Type B pancreatic cell (in vitro differentiated cells): ENCODE data around the gene GPHB5. TPM values are rescaled to one million over a fixed set of nuclear protein-coding genes. Genes with fewer than 3 reads are reported as not detected.

Experiments
- DNase-seq: peaks from one replicate; pipeline ENCODE4 v3.0.0; 2021; ENCODE audit warnings: mixed read lengths; ENCODE audit not compliant: unreplicated experiment; ENCODE audit errors: extremely low spot score
- H3K27ac Mint-ChIP-seq: 2 replicates; pipeline ENCODE4 v1.8.0; 2021; ENCODE audit warnings: mild to moderate bottlenecking, mixed read lengths
- H3K27me3 Mint-ChIP-seq: 2 replicates; pipeline ENCODE4 v1.8.0; 2021; ENCODE audit warnings: mixed read lengths
- H3K36me3 Mint-ChIP-seq: 2 replicates; pipeline ENCODE4 v1.8.0; 2021; ENCODE audit warnings: mixed read lengths
- H3K4me1 Mint-ChIP-seq: one replicate; pipeline ENCODE4 v1.8.0; 2021; ENCODE audit warnings: mixed read lengths; ENCODE audit not compliant: unreplicated experiment
- H3K4me3 Mint-ChIP-seq: 2 replicates; pipeline ENCODE4 v1.8.0; 2021; ENCODE audit warnings: mild to moderate bottlenecking, mixed read lengths
- H3K9me3 Mint-ChIP-seq: 2 replicates; pipeline ENCODE4 v1.8.0; 2021; ENCODE audit warnings: mixed read lengths
- CTCF ChIP-seq: fragments of 200-600 bp; sonication (generic); conservative IDR thresholded peaks from 2 replicates; pipeline ENCODE4 v1.5.0; 2021; ENCODE audit warnings: antibody characterized with exemption, mild to moderate bottlenecking
- long read RNA-seq: library from polyadenylated mRNA; unstranded; transcript quantifications from one replicate; pipeline ENCODE4 v2.0.0, GENCODE V29; 2020
- total RNA-seq: library from RNA; stranded (reverse); gene quantifications from 2 replicates; pipeline ENCODE4 v1.2.1, GENCODE V29; 2021; ENCODE audit warnings: low replicate concordance

Gene GPHB5
- total RNA-seq: not detected in 2 replicates
- long read RNA-seq: 0 reads

GRCh38 chr14:63318835-63319234 lies at the start of gene GPHB5:
GPHB5 (minus strand) TSS chr14:63318935; CDS start chr14:63317849, 1,086 bp downstream.
- no peaks in the 10 kb centered on the region for H3K9me3 Mint-ChIP-seq
- no peak within 1 kb of the TSS for H3K27ac Mint-ChIP-seq
- no peak for TF ChIP-seq CTCF
- H3K4me3 Mint-ChIP-seq: no peak within 1 kb of the TSS
- H3K27me3 Mint-ChIP-seq: no peaks in the 10 kb centered on the region
- no peaks in the 10 kb centered on the region for H3K4me1 Mint-ChIP-seq
- no peaks in the 10 kb centered on the region for H3K36me3 Mint-ChIP-seq
- DNase-seq: no peak

GRCh38 chr14:63367742-63368364 lies 49.1 kb upstream of the GPHB5 start:
- no peak overlapping the region for H3K4me3 Mint-ChIP-seq
- peaks cover 13% of the 10 kb centered on the region for H3K9me3 Mint-ChIP-seq
- no peak overlapping the region for H3K27ac Mint-ChIP-seq
- H3K4me1 Mint-ChIP-seq: no peaks in the 10 kb centered on the region
- no peaks in the 10 kb centered on the region for H3K27me3 Mint-ChIP-seq
- peak; percentile 19 for TF ChIP-seq CTCF
- no peak for DNase-seq
- peaks cover 30% of the 10 kb centered on the region for H3K36me3 Mint-ChIP-seq

GRCh38 chr14:63362389-63362819 lies 43.7 kb upstream of the GPHB5 start:
- H3K9me3 Mint-ChIP-seq: peaks cover 18% of the 10 kb centered on the region

GRCh38 chr14:63361790-63362189 lies 43.1 kb upstream of the GPHB5 start:
- TF ChIP-seq CTCF: no peak
- H3K4me1 Mint-ChIP-seq: peaks cover 6% of the 10 kb centered on the region
- DNase-seq: no peak
- H3K36me3 Mint-ChIP-seq: peaks cover 7% of the 10 kb centered on the region
- peaks cover 18% of the 10 kb centered on the region for H3K9me3 Mint-ChIP-seq
- H3K27me3 Mint-ChIP-seq: no peaks in the 10 kb centered on the region
- H3K27ac Mint-ChIP-seq: no peak overlapping the region
- H3K4me3 Mint-ChIP-seq: peak overlapping the region; percentile 22

More at GRCh38 chr14:63362389-63362819, 43.7 kb upstream of the GPHB5 start:
- Mint-ChIP-seq H3K4me3 (peak overlapping the region; percentile 22), H3K27me3 (no peaks in the 10 kb centered on the region), H3K4me1 (peaks cover 6% of the 10 kb centered on the region), H3K27ac (no peak overlapping the region), H3K36me3 (peaks cover 9% of the 10 kb centered on the region)
- DNase-seq: no peak
- no peak for TF ChIP-seq CTCF

- no peak for TF ChIP-seq CTCF
- peaks cover 5% of the 10 kb centered on the region for H3K9me3 Mint-ChIP-seq
- peaks cover 6% of the 10 kb centered on the region for H3K4me1 Mint-ChIP-seq
- no peak overlapping the region for H3K27ac Mint-ChIP-seq
- DNase-seq: no peak
- H3K4me3 Mint-ChIP-seq: no peak overlapping the region
- no peaks in the 10 kb centered on the region for H3K36me3 Mint-ChIP-seq
- peaks cover 3% of the 10 kb centered on the region for H3K27me3 Mint-ChIP-seq
These were observed 39.1 kb upstream of the GPHB5 start for GRCh38 chr14:63357841-63358240.
